Cardiac fibroblast (primary cell): ENCODE data around the gene SND1.
A peak's percentile ranks its signal among the peaks of the same experiment; 100 is the strongest.

Experiments
- DNase-seq, 2 donors: peaks; one replicate each; pipeline versions ENCODE4 v3.0.0 to v3.0.0-alpha.2; 2010; ENCODE audit warnings: low read depth in 2 of 2
- H3K4me3 ChIP-seq, 2 donors: replicated peaks in 1 of 2; 1 replicate in 1 of 2; 2 replicates in 1 of 2; pipeline ENCODE4 v1.5.1; 2011; ENCODE audit warnings: low read depth in 2 of 2, low read length in 2 of 2, mild to moderate bottlenecking in 2 of 2, moderate library complexity in 1 of 2
- TF ChIP-seq, protein P1 (sequence below): IDR thresholded peaks from one replicate; pipeline ENCODE4 v1.5.1; 2011; ENCODE audit warnings: low read depth, mild to moderate bottlenecking, low read length, inconsistent platforms

SND1 gene

DNA sequence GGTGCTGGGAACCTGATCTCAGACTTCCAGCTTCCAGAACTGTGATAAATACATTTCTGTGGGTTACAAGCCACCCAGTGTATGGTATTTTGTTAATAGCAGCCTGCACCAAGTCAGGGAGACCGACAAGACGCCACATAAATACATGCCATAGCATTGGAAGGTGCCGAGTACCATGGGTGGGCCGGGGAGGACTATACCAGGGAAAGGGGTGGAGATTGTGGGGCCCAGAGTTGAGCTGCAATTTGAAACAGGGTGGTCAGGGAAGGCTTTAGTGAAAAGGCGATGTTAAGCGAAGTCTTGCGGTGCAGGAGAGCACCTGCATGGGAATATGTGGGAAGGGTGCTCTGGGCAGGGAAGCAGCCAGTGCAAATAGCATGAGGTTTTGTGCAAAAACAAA is 468.1 kb downstream of the SND1 start:
- no peak overlapping the region for H3K4me3 ChIP-seq
- DNase-seq: no peak
- TF ChIP-seq, protein P1, sequence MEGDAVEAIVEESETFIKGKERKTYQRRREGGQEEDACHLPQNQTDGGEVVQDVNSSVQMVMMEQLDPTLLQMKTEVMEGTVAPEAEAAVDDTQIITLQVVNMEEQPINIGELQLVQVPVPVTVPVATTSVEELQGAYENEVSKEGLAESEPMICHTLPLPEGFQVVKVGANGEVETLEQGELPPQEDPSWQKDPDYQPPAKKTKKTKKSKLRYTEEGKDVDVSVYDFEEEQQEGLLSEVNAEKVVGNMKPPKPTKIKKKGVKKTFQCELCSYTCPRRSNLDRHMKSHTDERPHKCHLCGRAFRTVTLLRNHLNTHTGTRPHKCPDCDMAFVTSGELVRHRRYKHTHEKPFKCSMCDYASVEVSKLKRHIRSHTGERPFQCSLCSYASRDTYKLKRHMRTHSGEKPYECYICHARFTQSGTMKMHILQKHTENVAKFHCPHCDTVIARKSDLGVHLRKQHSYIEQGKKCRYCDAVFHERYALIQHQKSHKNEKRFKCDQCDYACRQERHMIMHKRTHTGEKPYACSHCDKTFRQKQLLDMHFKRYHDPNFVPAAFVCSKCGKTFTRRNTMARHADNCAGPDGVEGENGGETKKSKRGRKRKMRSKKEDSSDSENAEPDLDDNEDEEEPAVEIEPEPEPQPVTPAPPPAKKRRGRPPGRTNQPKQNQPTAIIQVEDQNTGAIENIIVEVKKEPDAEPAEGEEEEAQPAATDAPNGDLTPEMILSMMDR: no peak

- DNase-seq: no peak
- H3K4me3 ChIP-seq: no peak overlapping the region
- TF ChIP-seq, protein P1: no peak
These were observed 469.0 kb downstream of the SND1 start for GRCh38 chr7:128120976-128121490.

GRCh38 chr7:128121711-128122530 is 469.9 kb downstream of the SND1 start:
- TF ChIP-seq, protein P1: no peak
- DNase-seq: peak; percentile 32 to 55
- H3K4me3 ChIP-seq: no peak overlapping the region

DNA sequence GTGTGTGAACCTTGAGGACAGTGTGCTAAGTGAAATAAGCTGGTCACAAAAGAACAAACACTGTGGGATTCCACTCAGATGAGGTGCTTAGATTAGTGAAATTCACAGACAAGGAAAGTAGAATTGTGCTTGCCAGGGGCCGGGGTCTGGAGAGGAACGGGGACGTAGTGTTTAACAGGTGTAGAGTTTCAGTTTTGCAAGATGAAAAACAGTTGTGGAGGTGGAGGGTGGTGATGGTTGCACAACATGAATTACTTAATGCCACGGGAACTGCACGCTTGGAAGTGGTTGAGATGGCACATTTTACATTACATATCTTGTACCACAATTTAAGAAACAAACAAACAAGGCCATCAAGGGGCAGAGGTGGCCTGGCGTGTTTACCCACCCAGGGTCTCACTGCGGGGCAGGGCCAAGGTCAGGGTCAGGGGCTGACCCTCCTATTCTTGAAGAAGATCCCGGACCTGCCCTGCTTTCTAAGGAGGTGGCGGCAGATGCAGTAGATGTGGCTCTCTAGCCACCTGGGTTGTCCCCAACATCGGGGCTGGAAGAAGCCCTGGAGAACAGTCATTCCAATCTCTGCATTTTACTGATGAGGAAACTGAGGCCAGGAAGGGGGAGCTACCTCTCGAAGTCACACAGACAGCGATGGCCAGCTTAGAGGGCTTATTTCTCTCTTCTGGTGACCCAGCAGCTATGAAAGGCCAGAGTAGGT is 470.7 kb downstream of the SND1 start:
- no peak for DNase-seq
- H3K4me3 ChIP-seq: no peak overlapping the region
- TF ChIP-seq, protein P1: no peak

DNA sequence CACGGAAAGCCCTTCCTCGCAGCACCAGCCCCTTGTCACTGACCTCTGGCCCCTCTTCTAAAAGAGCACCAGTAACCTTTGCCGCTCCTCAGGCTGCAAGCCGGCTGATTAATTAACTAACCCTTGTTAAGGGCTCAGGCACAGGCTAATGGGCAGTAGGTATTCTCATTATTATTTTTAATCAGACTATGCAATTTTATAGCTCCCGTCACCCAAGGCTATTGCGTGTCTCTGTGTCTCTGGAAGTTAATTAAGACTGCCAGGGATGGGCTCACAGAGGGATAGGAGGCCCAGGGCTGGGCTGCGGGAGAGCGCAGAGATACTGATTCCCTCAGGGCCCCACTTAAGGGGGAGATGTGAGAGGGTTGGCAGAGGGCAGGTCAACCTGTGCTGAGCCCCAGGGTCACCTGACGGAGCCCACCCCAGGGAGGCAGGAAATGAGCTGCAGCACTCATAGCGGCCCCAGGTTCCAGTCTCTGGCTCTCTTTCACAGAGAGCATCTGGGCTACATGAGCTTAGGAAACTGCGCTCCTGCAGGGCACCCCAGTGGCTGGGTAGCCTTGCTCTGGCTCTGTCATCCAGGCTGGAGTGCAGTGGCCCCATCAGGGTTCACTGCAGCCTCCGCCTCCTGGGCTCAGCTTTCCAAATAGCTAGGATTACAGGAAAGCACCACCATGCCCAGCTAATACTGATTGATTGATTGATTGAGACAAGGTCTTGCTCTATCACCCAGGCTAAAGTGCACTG is 471.5 kb downstream of the SND1 start:
- DNase-seq: no peak
- no peak overlapping the region for H3K4me3 ChIP-seq
- TF ChIP-seq, protein P1: no peak

GRCh38 chr7:128124786-128125185 is 472.8 kb downstream of the SND1 start:
- TF ChIP-seq, protein P1: no peak
- H3K4me3 ChIP-seq: no peak overlapping the region
- DNase-seq: no peak
